Measurements from ENCODE around the gene AEBP2.
"Not testable (repeated sequence)": the region's sequence is repeated elsewhere in the genome, so short reads cannot be mapped to it uniquely, and the experiment has no call there.

Gene AEBP2

DNA sequence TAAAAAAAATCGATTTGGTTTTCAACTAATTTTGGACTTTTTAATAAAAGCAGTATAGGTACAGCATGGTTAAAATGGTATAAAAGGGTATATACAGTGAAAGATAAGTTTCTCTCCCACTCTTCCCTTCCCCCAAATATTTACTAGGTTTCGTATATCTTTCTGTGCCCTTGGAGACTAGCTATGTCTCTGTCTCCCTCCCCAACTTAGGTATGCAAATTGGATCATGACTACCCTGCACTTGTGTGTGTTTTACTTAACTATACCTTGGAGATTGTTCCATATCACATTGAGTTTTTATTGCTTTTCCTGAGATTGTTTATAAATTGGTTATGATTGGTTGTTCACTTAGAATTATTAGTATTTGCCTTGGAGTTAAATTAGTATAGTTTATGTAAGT lies 19.4 kb downstream of the AEBP2 start:
- ATAC-seq, result no peak

DNA sequence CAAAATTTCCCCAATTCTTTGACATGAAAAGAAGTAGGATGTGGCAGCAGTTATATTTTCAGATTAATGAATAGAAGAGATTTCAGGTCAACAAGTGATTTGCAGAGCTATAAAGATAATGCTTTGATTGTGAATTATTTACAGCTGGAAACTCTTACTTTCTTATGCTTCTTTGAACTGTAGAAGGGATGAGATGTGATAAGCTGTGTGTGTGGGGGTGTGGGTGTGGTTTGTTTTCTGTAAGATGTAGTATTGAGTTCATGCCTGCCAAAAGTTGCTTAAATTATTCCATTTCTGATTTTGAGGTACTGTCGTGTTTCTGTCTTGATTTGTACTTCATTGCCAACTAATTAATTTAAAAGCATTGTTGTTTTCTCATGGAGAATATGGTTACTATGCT lies 22.7 kb downstream of the AEBP2 start:
- ATAC-seq, result peak in 1 of 2 donors; percentile 41

DNA sequence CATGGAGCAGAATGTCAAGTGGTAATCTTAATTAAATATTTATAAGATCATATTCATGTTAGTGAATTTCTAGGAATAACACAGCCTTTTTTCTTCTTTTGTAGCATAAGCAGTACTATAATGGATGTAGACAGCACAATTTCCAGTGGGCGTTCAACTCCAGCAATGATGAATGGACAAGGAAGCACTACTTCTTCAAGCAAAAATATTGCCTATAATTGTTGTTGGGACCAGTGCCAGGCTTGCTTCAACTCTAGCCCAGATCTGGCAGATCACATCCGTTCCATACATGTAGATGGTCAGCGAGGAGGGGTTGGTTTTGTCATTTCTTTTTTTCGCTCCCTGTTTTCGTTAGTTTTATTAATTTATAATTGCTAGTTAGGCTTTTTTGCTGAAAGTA lies 23.1 kb downstream of the AEBP2 start:
- ATAC-seq, result no peak

DNA sequence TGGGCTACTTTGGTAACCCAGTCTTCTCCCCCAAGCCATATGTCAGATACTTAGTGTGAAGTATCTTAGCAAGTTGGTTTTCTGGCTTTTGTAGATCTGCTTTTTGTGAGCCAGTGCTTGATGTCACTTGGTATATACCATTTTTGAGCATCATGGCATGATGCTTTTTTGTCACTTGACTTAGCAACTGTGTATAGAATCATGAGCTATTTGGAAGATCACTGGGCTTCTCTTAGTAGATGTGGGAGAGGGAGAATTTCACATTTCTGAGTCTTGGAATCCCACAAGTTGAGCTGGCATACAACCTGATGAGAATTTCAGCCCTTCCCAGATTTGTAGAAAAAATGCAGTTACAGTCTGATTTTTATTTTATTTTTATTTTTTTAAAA lies 24.9 kb downstream of the AEBP2 start:
- ATAC-seq, result no peak

DNA sequence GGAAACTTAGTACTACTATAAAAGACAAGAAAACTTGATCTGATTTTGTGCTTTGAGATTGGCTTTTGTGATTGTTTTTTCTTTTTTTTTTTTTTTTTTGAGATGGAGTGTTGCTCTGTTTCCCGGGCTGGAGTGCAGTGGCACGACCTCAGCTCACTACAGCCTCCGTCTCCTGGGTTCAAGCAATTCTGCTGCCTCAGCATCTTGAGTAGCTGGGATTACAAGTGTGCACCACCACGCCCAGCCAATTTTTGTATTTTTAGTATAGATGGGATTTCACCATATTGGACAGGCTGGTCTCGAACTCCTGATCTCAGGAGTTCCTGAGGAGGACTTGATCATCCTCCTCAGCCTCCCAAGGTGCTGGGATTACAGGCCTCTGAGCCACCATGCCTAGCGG lies 26.4 kb downstream of the AEBP2 start:
- no peak for ATAC-seq

DNA sequence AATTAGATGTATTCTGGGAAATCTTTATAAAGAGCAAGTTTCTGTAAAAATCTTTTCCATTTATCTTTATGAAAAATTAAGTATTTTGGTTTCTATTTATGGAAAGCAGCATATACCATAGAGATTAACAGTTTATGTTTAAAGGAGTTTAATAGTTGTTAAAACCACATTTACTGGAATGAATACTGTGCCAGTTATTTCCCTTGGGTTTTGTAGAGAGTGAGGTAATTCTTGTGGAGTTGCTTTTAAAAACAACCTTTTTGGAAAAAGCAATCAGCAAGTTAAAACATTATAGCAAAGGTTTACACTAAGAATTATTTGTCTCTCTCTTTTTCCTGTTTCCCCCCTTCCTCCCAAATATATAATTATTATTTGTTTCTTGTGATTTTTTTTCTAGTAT lies 34.9 kb downstream of the AEBP2 start:
- ATAC-seq, result no peak

DNA sequence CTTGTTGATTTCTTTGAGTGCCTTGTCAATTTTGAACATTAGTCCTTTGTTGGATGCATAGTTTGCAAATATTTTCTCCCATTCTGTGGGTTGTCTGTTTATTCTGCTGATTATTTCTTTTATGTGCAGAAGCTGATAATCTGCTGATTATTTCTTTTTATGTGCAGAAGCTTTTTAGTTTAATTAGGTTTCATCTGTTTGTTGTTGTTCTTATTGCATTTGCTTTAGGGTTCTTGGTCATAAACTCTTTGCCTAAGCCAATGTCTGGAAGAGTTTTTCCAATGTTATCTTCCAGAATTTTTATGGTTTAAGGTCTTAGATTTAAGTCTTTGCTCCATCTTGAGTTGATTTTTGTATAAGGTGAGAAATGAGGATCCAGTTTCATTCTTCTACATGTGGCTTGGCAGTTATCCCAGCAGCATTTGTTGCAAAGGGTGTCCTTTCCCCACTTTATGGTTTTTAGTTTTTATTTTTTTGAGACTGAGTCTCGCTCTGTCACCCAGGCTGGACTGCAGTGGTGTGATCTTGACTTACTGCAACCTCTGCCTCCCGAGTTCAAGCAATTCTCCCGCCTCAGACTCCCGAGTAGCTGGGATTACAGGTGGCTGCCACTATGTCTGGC lies 36.7 kb downstream of the AEBP2 start:
- ATAC-seq, result not testable (repeated sequence)

DNA sequence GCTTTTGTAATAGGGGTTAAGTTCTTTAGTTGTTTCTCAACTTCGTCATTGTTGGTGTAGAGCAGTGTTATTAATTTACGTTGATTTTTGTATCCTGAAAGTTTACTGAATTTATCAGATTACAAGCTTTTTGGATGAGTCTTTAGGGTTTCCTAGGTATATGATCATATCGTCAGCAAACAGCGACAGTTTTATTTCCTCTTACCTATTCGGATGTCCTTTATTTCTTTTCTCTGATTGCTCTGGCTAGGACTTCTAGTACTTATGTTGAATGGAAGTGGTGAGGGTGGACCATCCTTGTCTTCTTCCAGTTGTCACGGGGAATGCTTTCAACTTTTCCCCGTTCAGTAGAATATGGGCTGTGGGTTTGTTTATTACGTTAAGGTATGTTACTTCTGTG lies 37.8 kb downstream of the AEBP2 start:
- ATAC-seq, result no peak

DNA sequence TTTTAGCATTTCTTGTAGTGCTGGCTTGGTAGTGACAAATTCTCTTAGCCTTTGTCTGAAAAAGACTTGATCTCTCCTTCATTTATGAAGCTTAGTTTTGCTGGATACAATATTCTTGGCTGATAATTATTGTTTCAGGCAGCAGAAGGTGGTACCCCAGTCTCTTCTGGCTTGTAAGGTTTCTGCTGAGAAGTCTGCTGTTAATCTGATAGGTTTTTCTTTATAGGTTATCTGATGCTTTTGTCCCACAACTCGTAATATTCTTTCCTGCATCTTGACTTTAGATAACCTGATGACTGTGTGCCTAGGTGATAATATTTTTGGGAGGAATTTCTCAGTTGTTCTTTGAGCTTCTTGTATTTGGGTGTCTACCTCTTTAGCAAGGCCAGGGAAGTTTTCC lies 41.2 kb downstream of the AEBP2 start:
- no peak for ATAC-seq

DNA sequence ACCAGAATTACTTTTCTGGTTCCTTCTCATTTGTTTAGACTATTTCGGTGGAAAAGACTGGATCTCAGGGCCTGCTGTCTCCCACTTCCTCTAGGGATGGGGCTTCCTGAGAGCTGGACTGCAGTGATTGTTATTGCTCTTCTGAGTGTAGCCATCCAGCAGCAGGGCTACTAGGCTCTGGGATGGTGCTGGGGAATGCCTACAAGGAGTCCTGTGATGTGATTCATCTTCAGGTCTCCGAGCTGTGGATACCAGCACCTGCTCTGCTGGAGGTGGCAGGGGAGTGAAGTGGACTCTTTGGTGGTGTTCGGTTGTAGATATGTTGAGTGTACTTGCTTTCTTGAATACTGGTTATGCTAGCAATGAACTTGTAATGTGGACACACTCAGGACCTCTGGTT lies 42.7 kb downstream of the AEBP2 start:
- no peak for ATAC-seq

DNA sequence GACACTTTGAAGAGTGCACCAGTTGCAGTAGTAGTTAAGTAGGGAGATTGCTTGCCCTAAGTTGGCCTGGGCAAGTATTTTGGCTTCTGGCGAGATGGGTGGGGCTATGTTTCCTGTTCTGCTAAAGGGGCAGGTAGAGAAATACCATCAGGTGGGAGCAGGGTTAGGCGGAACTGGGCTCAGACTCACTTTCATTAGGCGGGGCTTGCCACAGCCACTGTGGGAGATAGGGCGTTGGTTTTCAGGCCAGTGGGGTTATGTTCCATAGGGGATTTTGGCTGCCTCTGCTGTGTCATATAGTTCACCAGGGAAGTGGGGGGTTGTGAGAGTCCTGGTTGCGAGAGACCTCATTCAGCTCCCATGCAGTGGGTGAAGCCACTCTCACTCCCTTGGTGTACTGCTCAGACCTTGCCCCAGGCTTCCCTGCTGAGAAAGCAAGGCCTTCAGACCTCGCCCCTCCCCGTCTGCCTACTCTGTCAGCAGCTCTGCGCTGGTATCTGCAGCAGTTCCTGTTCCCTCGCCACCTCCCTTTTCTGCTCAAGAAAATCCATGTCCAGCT lies 43.3 kb downstream of the AEBP2 start:
- peak; percentile 67 to 79 for ATAC-seq

DNA sequence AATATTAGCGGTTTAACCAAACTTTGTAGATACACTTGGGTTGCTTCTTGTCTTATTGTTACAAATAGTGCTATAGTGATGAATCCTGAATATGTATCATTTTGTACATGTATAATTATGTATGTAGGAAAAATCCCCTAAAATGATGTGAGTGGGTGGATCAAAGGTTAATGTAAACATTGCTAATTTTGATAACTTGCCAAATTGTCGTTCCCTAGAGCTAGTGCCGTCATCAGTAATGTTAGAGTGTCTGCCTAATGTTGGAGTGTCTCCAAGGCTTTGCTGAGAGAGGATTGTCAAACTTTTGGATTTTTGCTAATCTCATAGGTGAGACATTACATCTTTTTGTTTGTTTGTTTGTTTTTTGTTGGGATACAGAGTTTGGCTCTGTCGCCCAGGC lies 44.4 kb downstream of the AEBP2 start:
- ATAC-seq, result peak in 1 of 2 donors; percentile 25

DNA sequence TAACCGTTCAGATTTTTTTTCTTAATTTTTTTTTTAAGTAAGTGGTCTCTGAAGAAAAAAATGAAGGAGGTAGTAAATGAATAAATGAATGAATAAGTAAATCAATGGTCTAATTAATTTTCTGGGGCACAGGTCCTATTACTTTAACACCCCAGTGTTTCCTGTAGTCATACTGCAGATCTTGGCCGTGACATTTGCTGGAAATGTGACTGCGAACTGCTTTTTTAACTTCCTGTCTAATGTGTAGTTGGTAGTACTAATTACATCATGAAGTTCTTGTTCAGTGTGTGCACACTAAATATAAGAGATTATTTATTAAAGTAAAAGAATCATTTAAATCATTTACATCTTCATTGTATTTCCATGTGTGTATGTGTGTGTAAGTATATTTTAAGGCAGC lies 45.4 kb downstream of the AEBP2 start:
- ATAC-seq, result no peak

DNA sequence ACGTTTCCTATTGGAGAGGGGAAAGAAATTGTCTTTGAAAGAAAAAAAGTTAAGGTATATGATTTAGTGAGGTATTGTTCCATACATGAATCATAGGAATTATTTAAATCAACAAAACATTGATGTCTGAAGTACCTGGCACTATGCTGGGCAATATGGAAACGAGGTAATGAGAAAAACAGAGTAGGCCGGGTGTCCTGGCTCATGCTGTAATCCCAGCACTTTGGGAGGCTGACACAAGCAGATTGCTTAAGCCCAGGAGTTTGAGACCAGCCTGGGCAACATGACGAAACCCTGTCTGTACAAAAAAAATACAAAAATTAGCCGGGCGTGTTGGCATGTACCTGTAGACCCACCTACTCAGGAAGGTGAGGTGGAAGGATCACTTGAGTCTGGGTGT lies 45.9 kb downstream of the AEBP2 start:
- ATAC-seq, result no peak

DNA sequence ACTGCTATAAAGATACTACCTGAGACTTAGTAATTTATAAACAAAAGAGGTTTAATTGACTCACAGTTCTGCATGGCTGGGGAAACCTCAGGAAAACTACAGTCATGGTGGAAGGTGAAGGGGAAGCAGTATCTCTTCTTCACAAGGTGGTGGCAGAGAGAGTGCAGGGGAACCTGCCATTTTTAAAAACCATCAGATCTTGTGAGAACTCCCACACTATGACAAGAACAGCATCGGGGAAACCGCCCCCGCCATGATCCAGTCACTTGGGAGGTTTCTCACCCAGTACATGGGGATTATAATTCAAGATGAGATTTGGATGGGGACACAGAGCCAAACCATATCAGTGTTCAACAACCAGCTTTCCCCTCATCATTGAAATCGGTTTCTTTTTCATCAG lies 49.9 kb downstream of the AEBP2 start:
- peak in 1 of 2 donors; percentile 41 for ATAC-seq

DNA sequence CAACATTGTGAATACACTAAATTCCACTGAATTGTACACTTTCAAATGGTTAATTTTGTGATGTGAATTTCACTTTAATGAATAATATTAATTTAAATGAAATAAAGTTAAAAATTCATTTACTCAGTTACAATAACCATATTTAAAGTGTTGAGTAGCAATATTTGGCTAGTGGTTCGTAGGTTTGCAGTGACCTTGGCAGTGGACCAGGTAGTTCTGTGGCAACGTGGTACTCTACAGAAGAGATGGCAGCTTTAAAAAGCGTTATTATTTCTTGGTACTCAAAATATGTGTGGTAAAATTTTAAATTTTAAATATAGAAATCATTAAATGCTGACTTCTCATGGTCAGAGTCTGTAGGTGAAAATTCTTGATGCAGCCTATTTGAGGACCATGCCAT lies 51.6 kb downstream of the AEBP2 start:
- ATAC-seq, result no peak

DNA sequence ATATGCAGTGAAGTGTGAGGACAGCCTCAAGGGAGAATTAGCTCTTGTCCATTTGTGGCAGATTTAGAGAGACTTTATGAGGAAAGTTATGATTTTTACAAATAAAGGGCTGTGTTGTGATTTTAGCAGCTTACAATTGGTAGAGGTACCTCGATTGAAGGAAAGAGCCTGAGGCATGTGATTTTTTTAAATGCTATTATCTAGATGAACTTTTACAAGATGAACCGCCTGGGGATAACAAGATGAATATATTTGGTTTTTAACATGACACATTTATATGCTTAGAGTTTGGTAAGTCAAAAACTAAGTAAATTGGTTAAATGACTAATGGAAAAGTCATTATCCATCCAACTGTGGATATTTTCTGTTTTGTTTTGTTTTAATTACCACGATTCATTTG lies 52.6 kb downstream of the AEBP2 start:
- ATAC-seq, result peak; percentile 32 to 59

DNA sequence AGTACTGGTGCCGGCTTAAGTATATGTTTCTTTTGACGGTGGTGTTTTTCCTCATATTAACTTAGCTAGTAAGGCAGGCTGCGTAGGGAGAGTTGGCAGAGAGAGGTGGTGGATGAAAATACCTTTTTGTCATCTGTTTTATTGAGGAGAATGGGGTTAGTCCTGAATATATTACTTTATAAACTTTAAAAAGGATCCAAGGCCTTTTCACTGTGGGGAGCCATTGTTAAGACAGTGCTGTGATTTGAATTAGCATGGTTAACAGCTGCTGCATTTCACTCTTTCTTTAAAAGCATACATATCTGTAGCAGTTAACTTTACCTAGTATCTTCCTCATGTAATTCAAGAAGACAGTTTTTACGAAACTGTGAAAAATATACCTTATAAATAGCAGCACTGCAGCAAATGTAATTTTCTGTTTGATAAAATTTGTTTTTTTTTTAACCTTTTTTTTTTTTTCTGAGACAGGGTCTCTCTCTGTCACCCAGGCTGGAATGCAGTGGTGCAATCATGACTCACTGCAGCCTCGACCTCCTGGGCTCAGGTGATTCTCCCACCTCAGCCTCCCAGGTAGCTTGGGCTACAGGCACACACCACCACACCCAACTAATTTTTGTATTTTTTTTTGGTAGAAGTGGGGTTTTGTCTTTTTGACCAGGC lies 57.1 kb downstream of the AEBP2 start:
- no peak for ATAC-seq

DNA sequence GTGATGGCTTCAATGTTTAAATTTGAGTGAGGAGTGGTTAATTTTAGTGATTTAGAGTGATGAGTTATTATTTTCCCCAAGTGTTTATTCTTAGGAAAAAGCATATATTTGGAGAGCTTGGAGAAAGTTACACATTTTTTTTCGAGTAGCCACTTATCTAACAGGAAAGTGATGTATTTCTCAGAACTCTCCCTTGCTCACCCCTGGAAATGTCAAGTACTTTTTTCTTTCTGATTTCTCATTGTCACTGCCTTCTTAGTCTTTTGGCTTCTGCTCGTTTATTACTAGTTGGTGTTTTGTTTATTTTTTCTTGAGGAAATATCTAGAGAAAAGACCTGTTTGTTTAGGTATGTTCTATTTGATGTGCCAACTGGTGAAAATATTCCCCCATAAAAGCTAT lies 58.8 kb downstream of the AEBP2 start:
- ATAC-seq, result no peak

DNA sequence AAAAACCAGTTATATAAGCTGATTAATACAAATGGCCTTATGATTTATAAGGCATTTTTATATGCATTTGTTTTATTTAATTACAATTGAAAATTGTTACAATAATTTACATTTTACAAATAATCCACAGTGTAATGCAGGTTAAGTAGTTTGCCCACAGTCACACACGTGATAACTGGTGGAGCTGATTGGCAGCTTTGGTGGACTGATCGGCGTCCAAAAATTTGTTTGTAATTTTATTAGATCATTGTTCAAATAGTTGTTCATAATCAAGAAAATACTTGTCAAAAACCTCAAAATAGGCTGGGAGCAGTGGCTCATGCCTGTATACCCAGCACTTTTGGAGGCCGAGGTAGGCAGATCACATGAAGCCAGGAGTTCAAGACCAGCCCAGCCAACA lies 59.7 kb downstream of the AEBP2 start:
- ATAC-seq, result no peak

DNA sequence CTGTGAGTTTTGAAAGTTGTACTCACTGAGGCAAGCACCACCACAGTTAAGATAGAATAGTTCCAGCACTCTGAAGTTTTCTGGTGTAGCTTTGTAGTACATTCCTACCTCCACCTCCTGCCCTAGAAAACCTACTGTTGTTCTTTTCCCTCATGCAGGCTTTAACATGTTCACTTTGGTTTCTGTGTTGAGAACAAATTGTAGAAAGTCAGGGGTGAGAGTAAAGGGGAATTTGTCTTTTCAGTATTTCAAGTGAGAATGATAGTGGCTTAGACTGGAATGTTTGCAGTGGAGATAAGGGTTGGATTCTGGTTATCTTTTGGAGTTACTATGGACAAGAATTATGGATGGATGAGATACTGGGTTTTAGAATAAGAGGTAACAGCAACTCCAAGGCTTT lies 67.2 kb downstream of the AEBP2 start:
- no peak for ATAC-seq

DNA sequence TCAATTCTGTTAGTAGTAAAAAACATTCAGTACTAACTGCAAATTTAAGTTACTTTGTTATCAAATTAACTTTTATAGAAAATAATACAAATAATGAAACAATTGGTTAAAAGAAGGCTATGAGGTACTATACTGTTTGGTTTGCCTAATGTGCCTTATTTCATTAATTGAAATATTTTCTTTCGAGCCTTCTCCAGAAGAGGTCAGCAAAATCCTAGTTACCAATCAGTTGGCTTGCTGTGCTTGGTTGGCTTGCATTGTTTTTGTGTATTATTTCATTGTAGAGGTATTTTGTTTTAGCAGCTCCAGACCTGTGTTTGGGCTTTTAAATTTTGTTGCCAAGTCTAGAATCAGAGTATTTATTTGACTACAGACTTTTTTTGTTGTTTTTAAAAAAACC lies 68.5 kb downstream of the AEBP2 start:
- ATAC-seq, result no peak

DNA sequence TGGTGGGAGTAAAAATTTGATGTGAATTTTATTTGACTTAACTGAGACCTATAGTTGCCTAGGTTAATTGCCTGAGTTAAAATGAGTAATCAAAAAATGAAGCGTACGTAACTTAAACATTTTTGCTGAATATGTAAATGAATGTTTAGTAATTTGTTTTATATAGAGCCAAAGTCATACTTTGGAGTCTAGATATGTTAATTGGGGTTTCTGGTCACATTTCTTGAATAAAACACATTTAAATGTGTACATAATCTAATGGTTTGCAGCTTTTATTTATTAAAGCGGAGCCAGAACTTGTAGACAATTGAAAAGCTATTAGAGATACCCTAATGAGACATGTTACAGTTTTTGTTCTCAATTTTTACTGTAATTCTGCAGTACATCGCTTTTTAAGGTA lies 71.2 kb downstream of the AEBP2 start:
- ATAC-seq, result no peak

DNA sequence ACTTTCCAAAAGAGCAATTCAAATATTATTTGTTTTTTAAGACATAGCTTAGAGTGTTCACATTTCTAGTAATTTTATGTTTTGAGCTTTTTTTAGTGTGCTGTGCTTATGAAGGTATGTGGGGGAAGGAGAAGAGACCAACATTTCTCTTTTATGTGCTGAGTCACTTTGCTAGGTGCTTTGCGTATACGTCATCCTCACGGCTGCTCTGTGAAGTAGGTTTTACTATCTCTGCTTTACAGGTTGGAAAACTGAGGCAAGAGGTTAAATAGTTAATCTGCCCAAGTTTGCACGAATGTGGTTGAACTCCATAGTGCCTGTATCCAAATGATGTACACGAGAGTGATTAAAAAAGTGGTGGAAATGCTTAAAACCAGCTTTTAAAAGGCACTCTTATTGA lies 75.9 kb downstream of the AEBP2 start:
- ATAC-seq, result no peak

DNA sequence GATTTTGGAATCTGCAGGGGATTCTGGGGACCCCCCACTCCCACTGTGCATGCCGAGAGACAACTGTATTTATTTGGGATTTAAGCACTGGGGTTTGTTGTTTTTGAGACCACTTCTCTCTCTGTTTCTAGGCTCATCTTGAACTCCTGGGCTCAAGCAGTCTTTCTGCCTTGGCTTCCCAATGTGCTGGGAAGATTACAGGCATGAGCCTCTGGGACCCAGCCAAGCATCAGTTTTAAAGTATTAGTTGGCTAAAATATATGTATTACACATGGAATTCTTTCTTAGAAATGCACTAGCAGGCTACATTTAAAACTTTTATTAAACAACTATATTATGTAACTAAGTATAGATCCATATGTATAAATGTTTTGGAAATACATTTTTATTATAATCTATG lies 78.3 kb downstream of the AEBP2 start:
- ATAC-seq, result no peak

All from activated CD4-positive, CD25-positive, alpha-beta regulatory T cell treated with anti-CD3 and anti-CD28 coated beads, Interleukin-2, amount 50 U/mL, for 24 hours (primary cell).